Stimulated activated naive B cell treated with anti-CD40 and anti-IgM and Interleukin-4, amounts not matched to agents 10 μg/mL and 1 μg/mL and 100 μg/mL, for 72 hours (primary cell): ENCODE data around the gene LRIG3.
"Not testable (repeated sequence)": the region's sequence is repeated elsewhere in the genome, so short reads cannot be mapped to it uniquely, and the experiment has no call there.

Experiments used
- ATAC-seq, 2 donors: fragments of 150-1000 bp; cut with Tn5 transposase; replicated peaks; 2 replicates each; pipeline ENCODE4 v1.10.0; 2021; ENCODE audit warnings: moderate library complexity in 1 of 2
- DNase-seq: peaks from one replicate; pipeline ENCODE4 v3.0.0; 2021
- H3K27ac Mint-ChIP-seq: one replicate; pipeline ENCODE4 v1.8.0; 2022; ENCODE audit warnings: mild to moderate bottlenecking, mixed read lengths
- H3K27me3 Mint-ChIP-seq, 2 donors: one replicate each; pipeline ENCODE4 v1.8.0; 2022; ENCODE audit warnings: mixed read lengths in 2 of 2
- H3K36me3 Mint-ChIP-seq, 2 donors: one replicate each; pipeline ENCODE4 v1.8.0; 2022; ENCODE audit warnings: mixed read lengths in 2 of 2, mild to moderate bottlenecking in 1 of 2
- H3K4me1 Mint-ChIP-seq, 2 donors: one replicate each; pipeline ENCODE4 v1.8.0; 2022; ENCODE audit warnings: mixed read lengths in 2 of 2, mild to moderate bottlenecking in 1 of 2
- H3K4me3 Mint-ChIP-seq, 2 donors: one replicate each; pipeline ENCODE4 v1.8.0; 2022; ENCODE audit warnings: mild to moderate bottlenecking in 2 of 2, mixed read lengths in 2 of 2, moderate library complexity in 1 of 2
- H3K9me3 Mint-ChIP-seq, 2 donors: one replicate each; pipeline ENCODE4 v1.8.0; 2022; ENCODE audit warnings: mixed read lengths in 2 of 2, mild to moderate bottlenecking in 1 of 2

Gene LRIG3

GRCh38 chr12:58881816-58882215, 38.5 kb downstream of the LRIG3 start:
- DNase-seq = no peak
- H3K27me3 Mint-ChIP-seq = no peaks in the 10 kb centered on the region
- no peak for ATAC-seq
- H3K9me3 Mint-ChIP-seq = no peaks in the 10 kb centered on the region
- no peak overlapping the region for H3K27ac Mint-ChIP-seq
- H3K36me3 Mint-ChIP-seq = no peaks in the 10 kb centered on the region
- no peaks in the 10 kb centered on the region for H3K4me1 Mint-ChIP-seq
- H3K4me3 Mint-ChIP-seq = no peak overlapping the region

GRCh38 chr12:58880639-58881038, 39.7 kb downstream of the LRIG3 start:
- DNase-seq (no peak), ATAC-seq (no peak)
- Mint-ChIP-seq H3K9me3 (no peaks in the 10 kb centered on the region), H3K27ac (no peak overlapping the region), H3K36me3 (no peaks in the 10 kb centered on the region), H3K4me3 (no peak overlapping the region), H3K27me3 (no peaks in the 10 kb centered on the region), H3K4me1 (no peaks in the 10 kb centered on the region)

- Mint-ChIP-seq H3K27me3 (no peaks in the 10 kb centered on the region), H3K9me3 (peaks cover 0 to 1% of the 10 kb centered on the region in 2 donors), H3K4me1 (no peaks in the 10 kb centered on the region), H3K36me3 (no peaks in the 10 kb centered on the region), H3K4me3 (no peak overlapping the region), H3K27ac (no peak overlapping the region)
- ATAC-seq = no peak
- no peak for DNase-seq
Observed at GRCh38 chr12:58877243-58877743, 43.0 kb downstream of the LRIG3 start.

- Mint-ChIP-seq H3K9me3 (peaks cover 0 to 1% of the 10 kb centered on the region in 2 donors), H3K27ac (no peak overlapping the region), H3K4me3 (no peak overlapping the region), H3K4me1 (no peaks in the 10 kb centered on the region), H3K27me3 (no peaks in the 10 kb centered on the region), H3K36me3 (no peaks in the 10 kb centered on the region)
- ATAC-seq (no peak), DNase-seq (no peak)
Observed at GRCh38 chr12:58873496-58873895, 46.8 kb downstream of the LRIG3 start.

GRCh38 chr12:58871556-58871955, 48.7 kb downstream of the LRIG3 start:
- Mint-ChIP-seq H3K36me3 (no peaks in the 10 kb centered on the region), H3K27me3 (no peaks in the 10 kb centered on the region), H3K27ac (no peak overlapping the region), H3K9me3 (peaks cover 0 to 1% of the 10 kb centered on the region in 2 donors), H3K4me3 (no peak overlapping the region), H3K4me1 (no peaks in the 10 kb centered on the region)
- DNase-seq (no peak), ATAC-seq (no peak)

- no peaks in the 10 kb centered on the region for H3K27me3 Mint-ChIP-seq
- DNase-seq (no peak), ATAC-seq (no peak)
- H3K9me3 Mint-ChIP-seq = peaks cover 0 to 1% of the 10 kb centered on the region in 2 donors
- H3K27ac Mint-ChIP-seq = no peak overlapping the region
- H3K4me1 Mint-ChIP-seq = no peaks in the 10 kb centered on the region
- H3K4me3 Mint-ChIP-seq = no peak overlapping the region
- no peaks in the 10 kb centered on the region for H3K36me3 Mint-ChIP-seq
Observed at GRCh38 chr12:58870595-58870994, 49.7 kb downstream of the LRIG3 start.

DNA sequence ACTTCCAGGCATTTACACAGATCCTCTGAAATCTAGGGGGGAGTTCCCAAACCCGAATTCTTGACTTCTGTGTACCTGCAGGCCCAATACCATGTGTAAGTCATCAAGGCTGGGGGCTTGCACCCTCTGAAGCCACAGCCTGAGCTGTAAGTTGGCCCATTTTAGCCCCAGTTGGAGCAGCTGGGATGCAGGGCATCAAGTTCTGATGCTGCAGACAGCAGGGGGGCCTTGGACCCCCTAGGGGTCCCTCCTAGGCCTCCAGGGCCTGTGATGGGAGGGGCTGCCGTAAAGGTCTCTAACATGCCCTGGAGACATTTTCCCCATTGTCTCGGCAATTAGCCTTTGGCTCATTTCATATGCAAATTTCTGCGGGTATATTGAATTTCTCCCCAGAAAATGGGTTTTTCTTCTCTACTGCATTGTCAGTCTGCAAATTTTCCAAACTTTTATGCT, 59.5 kb downstream of the LRIG3 start:
- no peaks in the 10 kb centered on the region for H3K36me3 Mint-ChIP-seq
- DNase-seq (no peak), ATAC-seq (no peak)
- H3K4me3 Mint-ChIP-seq = no peak overlapping the region
- H3K4me1 Mint-ChIP-seq = no peaks in the 10 kb centered on the region
- no peaks in the 10 kb centered on the region for H3K27me3 Mint-ChIP-seq
- H3K27ac Mint-ChIP-seq = no peak overlapping the region
- H3K9me3 Mint-ChIP-seq = peaks cover 3 to 4% of the 10 kb centered on the region in 2 donors

DNA sequence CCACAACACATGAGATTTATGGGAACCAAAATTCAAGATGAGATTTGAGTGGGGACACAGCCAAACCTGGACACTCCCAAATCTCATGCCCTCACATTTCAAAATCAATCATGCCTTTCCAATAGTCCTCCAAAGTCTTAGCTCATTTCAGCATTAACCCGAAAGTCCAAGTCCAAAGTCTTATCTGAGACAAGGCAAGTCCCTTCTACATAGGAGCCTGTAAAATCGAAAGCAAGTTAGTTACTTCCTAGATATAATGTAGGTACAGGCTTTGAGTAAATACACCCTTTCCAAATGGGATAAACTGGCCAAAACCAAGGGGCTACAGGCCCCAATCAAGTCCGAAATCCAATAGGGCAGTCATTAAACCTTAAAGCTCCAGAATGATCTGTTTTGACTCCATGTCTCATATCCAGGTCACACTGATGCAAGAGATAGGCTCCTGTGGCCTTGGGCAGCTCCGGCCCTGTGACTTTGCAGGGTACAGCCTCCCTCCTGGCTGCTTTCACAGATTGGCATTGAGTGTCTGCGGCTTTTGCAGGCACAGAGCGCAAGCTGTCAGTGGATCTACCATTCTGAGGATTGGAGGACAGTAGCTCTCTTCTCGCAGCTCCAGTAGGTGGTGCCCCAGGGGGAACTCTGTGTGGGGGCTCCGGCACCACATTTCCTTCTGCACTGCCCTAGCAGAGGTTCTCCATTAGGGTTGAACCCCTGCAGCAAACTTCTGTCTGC, 60.1 kb downstream of the LRIG3 start:
- Mint-ChIP-seq H3K9me3 (peaks cover 3 to 4% of the 10 kb centered on the region in 2 donors), H3K4me1 (no peaks in the 10 kb centered on the region), H3K4me3 (no peak overlapping the region), H3K27me3 (no peaks in the 10 kb centered on the region), H3K36me3 (no peaks in the 10 kb centered on the region), H3K27ac (no peak overlapping the region)
- ATAC-seq (no peak), DNase-seq (no peak)

DNA sequence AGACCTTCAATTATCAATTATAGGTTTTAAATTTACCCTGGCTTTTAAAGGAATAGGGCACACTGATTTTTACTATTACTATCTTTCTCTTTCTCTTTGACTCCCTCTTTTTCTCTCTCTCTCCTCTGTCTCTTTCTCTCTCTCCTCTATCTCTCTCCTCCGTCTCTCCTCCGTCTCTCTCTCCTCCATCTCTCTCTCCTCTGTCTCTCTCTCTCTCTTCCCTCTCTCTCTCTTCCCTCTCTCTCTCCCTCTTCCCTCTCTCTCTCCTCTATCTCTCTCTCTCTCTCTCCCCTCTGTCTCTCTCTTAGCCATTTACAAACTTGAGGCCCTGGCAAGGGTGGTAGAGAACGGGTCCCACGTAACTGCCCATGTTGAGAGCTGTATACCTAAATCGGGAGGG, 62.3 kb downstream of the LRIG3 start:
- H3K4me1 Mint-ChIP-seq = no peaks in the 10 kb centered on the region
- H3K36me3 Mint-ChIP-seq = no peaks in the 10 kb centered on the region
- H3K27me3 Mint-ChIP-seq = no peaks in the 10 kb centered on the region
- H3K9me3 Mint-ChIP-seq = peaks cover 3 to 6% of the 10 kb centered on the region in 2 donors
- H3K27ac Mint-ChIP-seq = no peak overlapping the region
- H3K4me3 Mint-ChIP-seq = no peak overlapping the region
- ATAC-seq (no peak), DNase-seq (no peak)

DNA sequence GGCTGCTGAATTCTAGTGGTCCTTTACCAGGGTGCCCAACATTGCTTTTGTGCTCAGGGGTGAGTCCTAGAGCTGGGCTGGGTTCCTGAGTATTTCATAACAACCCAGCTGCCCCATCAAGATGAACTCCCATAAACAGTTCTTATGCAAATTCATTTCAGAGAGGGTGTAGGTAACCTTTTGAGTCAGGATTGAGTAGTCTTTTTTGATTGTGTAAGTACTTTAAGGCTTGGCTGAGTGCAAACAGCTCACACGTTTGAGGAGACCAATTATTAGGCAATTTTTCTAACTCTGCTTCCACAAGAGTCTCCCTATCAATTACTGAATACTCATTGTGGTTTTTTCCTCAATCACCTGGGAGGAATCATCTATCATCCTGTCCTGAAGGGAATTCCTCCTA, 63.1 kb downstream of the LRIG3 start:
- H3K36me3 Mint-ChIP-seq, H3K9me3 Mint-ChIP-seq, H3K4me1 Mint-ChIP-seq, H3K27ac Mint-ChIP-seq, H3K27me3 Mint-ChIP-seq, DNase-seq, ATAC-seq, H3K4me3 Mint-ChIP-seq: not testable (repeated sequence)

DNA sequence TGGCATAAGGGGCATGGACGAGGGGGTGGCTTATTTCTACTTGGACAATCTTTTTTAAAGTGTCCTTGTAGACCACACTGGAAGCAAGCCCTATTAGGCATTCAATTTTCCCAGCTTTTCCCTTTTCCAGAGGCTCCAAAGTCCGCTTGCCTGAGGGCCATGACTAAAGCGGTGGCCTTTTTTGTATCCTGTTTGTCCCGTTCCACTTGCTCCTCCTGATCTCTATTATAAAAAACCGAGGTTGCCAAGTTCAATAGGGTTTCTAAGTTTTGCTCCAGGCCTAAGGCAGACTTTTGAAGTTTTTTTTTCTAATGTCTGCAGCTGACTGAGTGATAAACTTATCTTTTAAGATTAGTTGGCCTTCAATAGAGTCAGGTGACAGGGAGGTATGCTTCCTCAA, 64.7 kb downstream of the LRIG3 start:
- DNase-seq, H3K27me3 Mint-ChIP-seq, ATAC-seq, H3K36me3 Mint-ChIP-seq, H3K4me3 Mint-ChIP-seq, H3K27ac Mint-ChIP-seq, H3K4me1 Mint-ChIP-seq: not testable (repeated sequence)
- peaks cover 3 to 16% of the 10 kb centered on the region in 2 donors for H3K9me3 Mint-ChIP-seq

DNA sequence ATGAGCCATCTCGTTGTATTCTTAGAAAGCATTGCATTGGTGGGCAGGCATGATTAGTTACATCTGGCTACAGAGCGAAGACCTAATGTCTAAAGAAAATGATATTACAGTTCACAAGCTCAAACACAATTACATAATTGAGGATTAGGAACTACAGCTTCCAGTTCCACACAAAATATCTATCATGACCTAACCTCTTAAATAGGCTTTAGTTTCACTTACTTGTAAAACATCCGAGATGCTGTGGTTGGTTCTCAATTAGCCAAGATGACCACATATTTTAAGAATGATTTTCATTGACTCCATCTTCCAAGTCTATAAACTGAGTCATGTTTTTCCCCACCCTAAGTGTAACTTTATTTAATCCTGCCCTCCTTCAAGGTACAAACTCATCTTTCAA, 69.5 kb downstream of the LRIG3 start:
- DNase-seq (no peak), ATAC-seq (no peak)
- Mint-ChIP-seq H3K4me3 (no peak overlapping the region), H3K4me1 (no peaks in the 10 kb centered on the region), H3K27ac (no peak overlapping the region), H3K9me3 (peaks cover 0 to 12% of the 10 kb centered on the region in 2 donors), H3K36me3 (no peaks in the 10 kb centered on the region), H3K27me3 (no peaks in the 10 kb centered on the region)

GRCh38 chr12:58847901-58848600, 72.3 kb downstream of the LRIG3 start:
- no peak overlapping the region for H3K27ac Mint-ChIP-seq
- peaks cover 0 to 11% of the 10 kb centered on the region in 2 donors for H3K9me3 Mint-ChIP-seq
- ATAC-seq = no peak
- DNase-seq = no peak
- no peaks in the 10 kb centered on the region for H3K36me3 Mint-ChIP-seq
- H3K4me1 Mint-ChIP-seq = no peaks in the 10 kb centered on the region
- no peak overlapping the region for H3K4me3 Mint-ChIP-seq
- no peaks in the 10 kb centered on the region for H3K27me3 Mint-ChIP-seq

- Mint-ChIP-seq H3K36me3 (no peaks in the 10 kb centered on the region), H3K4me1 (no peaks in the 10 kb centered on the region), H3K27ac (no peak overlapping the region), H3K4me3 (no peak overlapping the region), H3K27me3 (no peaks in the 10 kb centered on the region), H3K9me3 (peaks cover 3 to 6% of the 10 kb centered on the region in 2 donors)
- ATAC-seq (no peak), DNase-seq (no peak)
Observed at GRCh38 chr12:58844161-58844560, 76.1 kb downstream of the LRIG3 start.
